GM10248 (cell line): ENCODE data around the gene TMEM14B.
"Not testable (repeated sequence)": the region's sequence is repeated elsewhere in the genome, so short reads cannot be mapped to it uniquely, and the experiment has no call there.

Experiments used
- CTCF ChIA-PET: fragments of 300-600 bp; sonication (Branson Sonifier 250); formaldehyde crosslinking; extraction: SDS; loops from one replicate; lab custom pipeline; 2021; ENCODE audit warnings: antibody characterized with exemption; lab: Yijun Ruan, JAX
- POLR2A ChIA-PET: fragments of 350-650 bp; sonication (Branson Sonifier 250); formaldehyde crosslinking; extraction: SDS; loops from one replicate; lab custom pipeline; 2020; ENCODE audit warnings: antibody characterized with exemption; lab: Yijun Ruan, JAX
- DNase-seq: peaks from one replicate; pipeline ENCODE4 v3.0.0; 2012; ENCODE audit errors: extremely low spot score
- TF ChIP-seq, protein P1 (sequence below): IDR thresholded peaks from 2 replicates; pipeline ENCODE4 v1.5.1; 2012; ENCODE audit warnings: mild to moderate bottlenecking, low read depth; ENCODE audit errors: extremely low read depth, missing control alignments, control extremely low read depth

The TMEM14B gene

DNA sequence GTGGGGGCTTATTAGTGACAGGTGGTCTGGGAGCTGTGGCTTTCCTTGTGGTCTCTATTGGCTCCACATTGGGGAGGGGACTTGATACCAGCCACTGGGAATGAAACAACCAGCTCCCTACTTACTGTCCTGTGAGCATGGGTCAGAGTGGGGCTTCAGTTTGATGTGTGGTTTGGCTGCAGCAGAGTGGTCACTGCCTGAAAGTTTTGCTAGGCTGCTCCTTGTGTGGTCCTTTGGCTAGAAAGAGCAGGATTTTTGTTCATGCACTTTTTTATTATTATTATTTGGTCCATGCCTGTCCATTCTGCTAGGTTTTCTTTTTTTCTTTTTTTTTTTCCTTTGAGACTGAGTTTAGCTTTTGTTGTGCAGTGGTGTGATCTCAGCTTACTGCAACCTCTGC, 7.5 kb upstream of the TMEM14B start:
- DNase-seq: no peak
- POLR2A ChIA-PET: no interaction called here
- CTCF ChIA-PET: no interaction called here
- TF ChIP-seq, protein P1, sequence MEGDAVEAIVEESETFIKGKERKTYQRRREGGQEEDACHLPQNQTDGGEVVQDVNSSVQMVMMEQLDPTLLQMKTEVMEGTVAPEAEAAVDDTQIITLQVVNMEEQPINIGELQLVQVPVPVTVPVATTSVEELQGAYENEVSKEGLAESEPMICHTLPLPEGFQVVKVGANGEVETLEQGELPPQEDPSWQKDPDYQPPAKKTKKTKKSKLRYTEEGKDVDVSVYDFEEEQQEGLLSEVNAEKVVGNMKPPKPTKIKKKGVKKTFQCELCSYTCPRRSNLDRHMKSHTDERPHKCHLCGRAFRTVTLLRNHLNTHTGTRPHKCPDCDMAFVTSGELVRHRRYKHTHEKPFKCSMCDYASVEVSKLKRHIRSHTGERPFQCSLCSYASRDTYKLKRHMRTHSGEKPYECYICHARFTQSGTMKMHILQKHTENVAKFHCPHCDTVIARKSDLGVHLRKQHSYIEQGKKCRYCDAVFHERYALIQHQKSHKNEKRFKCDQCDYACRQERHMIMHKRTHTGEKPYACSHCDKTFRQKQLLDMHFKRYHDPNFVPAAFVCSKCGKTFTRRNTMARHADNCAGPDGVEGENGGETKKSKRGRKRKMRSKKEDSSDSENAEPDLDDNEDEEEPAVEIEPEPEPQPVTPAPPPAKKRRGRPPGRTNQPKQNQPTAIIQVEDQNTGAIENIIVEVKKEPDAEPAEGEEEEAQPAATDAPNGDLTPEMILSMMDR: no peak

DNA sequence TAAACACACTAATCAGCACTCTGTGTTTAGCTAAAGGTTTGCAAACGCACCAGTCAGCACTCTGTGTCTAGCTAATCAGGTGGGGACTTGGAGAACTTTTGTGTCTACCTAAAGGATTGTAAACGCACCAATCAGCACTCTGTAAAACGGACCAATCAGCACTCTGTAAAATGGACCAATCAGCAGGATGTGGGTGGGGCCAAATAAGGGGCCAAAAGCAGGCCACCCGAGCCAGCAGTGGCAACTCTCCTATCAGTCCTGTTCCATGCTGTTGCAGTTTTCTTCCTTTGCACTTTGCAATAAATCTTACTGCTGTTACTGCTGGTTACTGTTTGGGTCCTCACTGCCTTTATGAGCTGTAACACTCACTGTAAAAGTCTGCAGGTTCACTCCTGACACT, 6.0 kb upstream of the TMEM14B start:
- DNase-seq, POLR2A ChIA-PET: not testable (repeated sequence)
- CTCF ChIA-PET: interaction anchor here (0.7 to 2.4 kb wide), 5 partner anchors 8 to 21 kb away, joined by 3 to 8 read pairs (median 3); no protein-coding TSS in a partner anchor

DNA sequence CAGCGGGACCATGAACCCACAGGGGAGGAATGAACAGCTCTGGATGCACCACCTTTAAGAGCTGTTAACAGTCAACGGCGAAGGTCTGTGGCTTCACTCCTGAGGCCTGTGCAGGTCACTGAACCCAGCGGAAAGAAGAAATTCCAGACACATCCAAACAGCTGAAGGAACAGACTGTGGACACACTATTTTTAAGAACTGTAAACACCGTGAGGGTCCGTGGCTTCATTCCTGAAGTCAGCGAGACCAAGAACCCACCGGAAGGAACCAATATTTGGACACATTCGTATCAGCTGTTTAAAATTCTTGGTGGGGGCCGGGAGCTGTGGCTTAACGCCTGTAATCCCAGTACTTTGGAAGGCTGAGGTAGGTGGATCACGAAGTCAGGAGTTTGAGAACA, 5.4 kb upstream of the TMEM14B start:
- CTCF ChIA-PET: interaction anchor here (0.7 to 2.4 kb wide), 5 partner anchors 9 to 21 kb away, joined by 3 to 8 read pairs (median 3); no protein-coding TSS in a partner anchor
- POLR2A ChIA-PET: no interaction called here
- DNase-seq: no peak
- TF ChIP-seq, protein P1: no peak

DNA sequence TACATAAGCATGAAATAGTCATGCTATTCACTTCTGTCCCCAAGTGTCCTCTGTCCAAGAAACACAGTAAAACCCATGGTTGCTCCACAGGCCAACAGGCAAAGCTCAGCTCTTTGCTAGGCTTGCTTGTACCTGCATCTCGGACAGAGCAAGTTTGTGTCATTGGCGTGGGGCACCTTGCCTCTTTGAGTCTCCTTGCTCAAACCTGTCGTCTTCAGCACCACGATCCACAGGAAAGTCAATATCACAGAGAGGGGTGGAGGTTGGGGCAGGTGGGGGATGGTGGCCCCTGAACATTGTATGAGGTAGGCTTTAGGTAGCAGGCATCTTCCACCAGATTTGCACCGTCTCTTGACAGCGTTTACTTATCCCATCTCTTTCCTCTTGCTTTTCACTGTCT, 4.1 kb upstream of the TMEM14B start:
- CTCF ChIA-PET: interaction anchor here (1.1 kb wide), 1 partner anchor 31 kb away, joined by 3 read pairs; no protein-coding TSS in a partner anchor
- TF ChIP-seq, protein P1: no peak
- DNase-seq: no peak
- POLR2A ChIA-PET: no interaction called here

DNA sequence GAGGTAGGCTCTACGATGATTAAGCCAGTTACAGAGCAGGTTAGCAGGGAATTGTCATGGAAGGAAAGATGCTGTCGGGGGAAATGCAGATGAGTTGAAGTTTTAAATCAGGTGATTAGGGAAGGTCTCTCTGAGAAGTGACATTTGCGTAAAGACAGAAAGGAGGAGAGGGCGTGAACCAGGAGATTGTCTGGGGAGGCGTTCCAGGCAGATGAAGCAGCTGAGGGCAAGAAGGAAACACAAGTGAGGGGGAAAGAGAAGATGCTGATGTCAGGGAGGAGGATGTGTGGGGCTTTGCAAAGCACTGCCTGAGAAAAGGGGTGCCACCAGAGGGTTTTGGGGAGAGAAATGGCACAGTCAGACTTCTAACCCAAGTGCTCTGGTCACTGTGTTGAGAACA, 2.5 kb upstream of the TMEM14B start:
- TF ChIP-seq, protein P1: no peak
- CTCF ChIA-PET: interaction anchor here (6.2 kb wide), 1 partner anchor 13 kb away, joined by 35 read pairs; no protein-coding TSS in a partner anchor
- DNase-seq: no peak
- POLR2A ChIA-PET: no interaction called here

DNA sequence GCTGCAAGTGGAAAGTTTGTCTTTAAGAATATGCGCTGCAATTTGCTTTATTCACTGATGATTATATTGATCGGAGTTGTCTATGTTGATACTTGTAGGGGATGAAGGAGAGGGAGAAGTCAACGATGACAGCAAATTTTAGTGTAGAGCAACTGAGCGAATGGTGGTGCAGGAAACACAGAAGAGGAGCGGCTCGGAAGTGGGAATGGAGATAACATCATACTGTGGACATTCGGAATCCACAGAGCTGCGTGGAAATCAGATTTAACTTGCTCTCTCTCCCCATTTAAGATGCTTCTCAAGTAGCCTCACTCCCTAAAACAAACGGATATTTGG, 722 bp upstream of the TMEM14B start:
- DNase-seq: no peak
- ChIA-PET CTCF (interaction anchor here (1.0 to 6.2 kb wide), 5 partner anchors 11 to 47 kb away, joined by 3 to 35 read pairs (median 3); partner anchors contain the start of gene TMEM14C), POLR2A (interaction anchor here (1.1 kb wide), 1 partner anchor 27 kb away, joined by 8 read pairs; no protein-coding TSS in a partner anchor)
- TF ChIP-seq, protein P1: no peak

DNA sequence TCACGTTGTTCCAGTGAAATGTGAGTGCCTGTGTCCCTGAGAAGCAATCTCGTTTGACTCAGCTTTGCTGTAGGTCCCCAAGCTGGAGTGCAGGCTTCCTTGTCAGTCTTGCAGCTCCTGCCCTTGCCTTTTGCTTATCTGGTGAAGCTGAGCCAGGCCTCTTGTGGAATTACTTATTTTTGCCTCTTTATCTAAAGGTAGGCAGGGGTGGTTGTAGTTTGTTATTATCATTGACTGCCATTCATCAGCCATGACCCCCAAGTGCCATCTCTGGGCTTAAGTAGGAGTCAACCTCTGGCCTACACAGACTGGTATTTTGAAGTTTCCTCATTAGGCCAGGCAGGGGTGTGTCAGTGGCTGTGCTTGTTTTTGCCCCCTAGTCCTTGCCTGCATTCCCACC, 2.1 kb downstream of the TMEM14B start:
- TF ChIP-seq, protein P1: no peak
- CTCF ChIA-PET: interaction anchor here (1.5 to 6.2 kb wide), 3 partner anchors 9 to 239 kb away, joined by 5 to 35 read pairs (median 7); no protein-coding TSS in a partner anchor
- DNase-seq: no peak
- POLR2A ChIA-PET: no interaction called here

DNA sequence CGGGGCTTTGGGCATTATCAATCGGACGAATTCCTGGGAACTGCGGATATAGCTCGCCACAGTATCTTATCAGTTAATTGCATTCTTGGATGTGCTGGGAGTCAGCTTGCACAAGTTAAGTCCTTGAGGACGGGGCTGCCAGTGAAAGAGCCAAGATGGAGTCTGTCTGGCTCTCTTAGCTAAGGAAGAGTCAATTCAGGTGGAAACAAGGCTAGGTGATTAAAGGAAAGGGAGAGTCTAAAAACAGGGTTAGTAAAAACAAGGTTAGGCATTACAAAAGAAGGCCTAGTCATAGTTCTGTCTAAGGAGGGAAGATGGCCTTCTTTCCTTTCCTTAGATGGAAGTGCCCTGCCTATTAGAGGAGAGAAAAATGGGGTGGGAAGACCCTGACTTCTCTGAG, 3.0 kb downstream of the TMEM14B start:
- POLR2A ChIA-PET, DNase-seq: not testable (repeated sequence)
- CTCF ChIA-PET: interaction anchor here (6.2 kb wide), 1 partner anchor 8 kb away, joined by 35 read pairs; no protein-coding TSS in a partner anchor

DNA sequence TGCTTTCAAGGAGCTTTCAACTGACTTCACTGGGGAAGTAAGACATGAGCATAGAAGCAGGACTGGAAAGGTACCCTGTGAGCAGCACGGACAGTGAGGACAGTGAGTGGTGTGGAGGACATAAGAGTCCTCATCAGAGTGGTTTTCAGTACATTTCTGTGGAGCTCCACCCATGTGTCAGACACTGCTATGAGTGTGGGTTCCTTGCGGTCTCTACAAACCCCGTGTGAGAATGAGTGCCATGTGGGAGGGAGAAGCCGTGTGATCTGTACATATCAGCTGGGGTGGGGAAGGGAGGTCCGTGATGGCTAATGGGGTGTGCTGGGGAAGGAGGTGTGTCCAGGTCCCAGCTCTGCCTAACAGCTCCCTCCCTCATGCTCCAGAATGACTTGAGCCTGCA, 4.2 kb downstream of the TMEM14B start:
- CTCF ChIA-PET, DNase-seq, POLR2A ChIA-PET: not testable (repeated sequence)
